Measurements from ENCODE around the gene TSPAN5. TPM values are rescaled to one million over a fixed set of nuclear protein-coding genes. Genes with fewer than 3 reads are reported as not detected.

TSPAN5 gene
- total RNA-seq, 1 donor from 2014 or later, result 61.4 TPM

GRCh38 chr4:98688411-98689290 is 30.2 kb upstream of the TSPAN5 start:
- H3K27ac ChIP-seq (ENCODE audit: low read depth, low read length), result no peak overlapping the region
- FAIRE-seq (peak; percentile 96), DNase-seq (ENCODE audit: low read depth) (peak; percentile 57)
- no peaks in the 10 kb centered on the region for H3K9me3 Mint-ChIP-seq (ENCODE audit: unreplicated experiment)
- H3K36me3 ChIP-seq (ENCODE audit: insufficient read depth, low read length), result no peaks in the 10 kb centered on the region
- no peaks in the 10 kb centered on the region for H3K36me3 Mint-ChIP-seq (ENCODE audit: low read depth, unreplicated experiment)
- H3K27me3 Mint-ChIP-seq (ENCODE audit: low read depth, unreplicated experiment), result no peaks in the 10 kb centered on the region
- H3K9ac ChIP-seq (ENCODE audit: low read length), result no peak overlapping the region
- H4K20me1 ChIP-seq (ENCODE audit: insufficient read depth, low read length), result no peaks in the 10 kb centered on the region
- peak overlapping the region; percentile 3 for H3K4me3 Mint-ChIP-seq (ENCODE audit: unreplicated experiment)
- no peaks in the 10 kb centered on the region for H3K9me3 ChIP-seq (ENCODE audit: insufficient read depth, low read depth, low read length)
- no peak overlapping the region for H2AFZ ChIP-seq (ENCODE audit: low read depth, low read length)
- no peak overlapping the region for H3K27ac Mint-ChIP-seq (ENCODE audit: unreplicated experiment)
- H3K4me1 ChIP-seq (ENCODE audit: insufficient read depth, low read length), result peaks cover 10% of the 10 kb centered on the region
- H3K4me3 ChIP-seq (ENCODE audit: insufficient read depth, low read depth, low read length), result no peak overlapping the region
- H3K4me2 ChIP-seq (ENCODE audit: low read length), result peak overlapping the region; percentile 45
- no peaks in the 10 kb centered on the region for H3K79me2 ChIP-seq (ENCODE audit: insufficient read depth, low read length)
- H3K4me1 Mint-ChIP-seq (ENCODE audit: low read depth, unreplicated experiment), result peaks cover 16% of the 10 kb centered on the region
- TF ChIP-seq, protein P1, sequence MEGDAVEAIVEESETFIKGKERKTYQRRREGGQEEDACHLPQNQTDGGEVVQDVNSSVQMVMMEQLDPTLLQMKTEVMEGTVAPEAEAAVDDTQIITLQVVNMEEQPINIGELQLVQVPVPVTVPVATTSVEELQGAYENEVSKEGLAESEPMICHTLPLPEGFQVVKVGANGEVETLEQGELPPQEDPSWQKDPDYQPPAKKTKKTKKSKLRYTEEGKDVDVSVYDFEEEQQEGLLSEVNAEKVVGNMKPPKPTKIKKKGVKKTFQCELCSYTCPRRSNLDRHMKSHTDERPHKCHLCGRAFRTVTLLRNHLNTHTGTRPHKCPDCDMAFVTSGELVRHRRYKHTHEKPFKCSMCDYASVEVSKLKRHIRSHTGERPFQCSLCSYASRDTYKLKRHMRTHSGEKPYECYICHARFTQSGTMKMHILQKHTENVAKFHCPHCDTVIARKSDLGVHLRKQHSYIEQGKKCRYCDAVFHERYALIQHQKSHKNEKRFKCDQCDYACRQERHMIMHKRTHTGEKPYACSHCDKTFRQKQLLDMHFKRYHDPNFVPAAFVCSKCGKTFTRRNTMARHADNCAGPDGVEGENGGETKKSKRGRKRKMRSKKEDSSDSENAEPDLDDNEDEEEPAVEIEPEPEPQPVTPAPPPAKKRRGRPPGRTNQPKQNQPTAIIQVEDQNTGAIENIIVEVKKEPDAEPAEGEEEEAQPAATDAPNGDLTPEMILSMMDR (IDR thresholded peaks at IDR 0.05; ENCODE audit: insufficient read depth, low read depth, low read length), result no peak
- no peak for TF ChIP-seq EZH2 (IDR thresholded peaks at IDR 0.05; ENCODE audit: insufficient read depth, low read length)
- no peaks in the 10 kb centered on the region for H3K27me3 ChIP-seq (ENCODE audit: insufficient read depth, low read length)

GRCh38 chr4:98687876-98688275 is 29.5 kb upstream of the TSPAN5 start:
- H3K27ac ChIP-seq (ENCODE audit: low read depth, low read length), result no peak overlapping the region
- H3K4me3 Mint-ChIP-seq (ENCODE audit: unreplicated experiment), result no peak overlapping the region

More at GRCh38 chr4:98687876-98688275, 29.5 kb upstream of the TSPAN5 start:
- no peak for TF ChIP-seq EZH2 (IDR thresholded peaks at IDR 0.05; ENCODE audit: insufficient read depth, low read length)
- TF ChIP-seq, protein P1 (IDR thresholded peaks at IDR 0.05; ENCODE audit: insufficient read depth, low read depth, low read length), result no peak
- no peaks in the 10 kb centered on the region for H3K27me3 Mint-ChIP-seq (ENCODE audit: low read depth, unreplicated experiment)
- no peaks in the 10 kb centered on the region for H3K36me3 Mint-ChIP-seq (ENCODE audit: low read depth, unreplicated experiment)
- no peaks in the 10 kb centered on the region for H3K9me3 Mint-ChIP-seq (ENCODE audit: unreplicated experiment)
- H3K79me2 ChIP-seq (ENCODE audit: insufficient read depth, low read length), result no peaks in the 10 kb centered on the region
- DNase-seq (ENCODE audit: low read depth) (no peak), FAIRE-seq (no peak)
- no peaks in the 10 kb centered on the region for H3K27me3 ChIP-seq (ENCODE audit: insufficient read depth, low read length)
- H3K9ac ChIP-seq (ENCODE audit: low read length), result no peak overlapping the region
- H2AFZ ChIP-seq (ENCODE audit: low read depth, low read length), result no peak overlapping the region
- H3K9me3 ChIP-seq (ENCODE audit: insufficient read depth, low read depth, low read length), result no peaks in the 10 kb centered on the region
- no peak overlapping the region for H3K4me3 ChIP-seq (ENCODE audit: insufficient read depth, low read depth, low read length)
- peaks cover 15% of the 10 kb centered on the region for H3K4me1 Mint-ChIP-seq (ENCODE audit: low read depth, unreplicated experiment)
- no peak overlapping the region for H3K4me2 ChIP-seq (ENCODE audit: low read length)
- H3K36me3 ChIP-seq (ENCODE audit: insufficient read depth, low read length), result no peaks in the 10 kb centered on the region
- no peaks in the 10 kb centered on the region for H4K20me1 ChIP-seq (ENCODE audit: insufficient read depth, low read length)
- no peak overlapping the region for H3K27ac Mint-ChIP-seq (ENCODE audit: unreplicated experiment)
- H3K4me1 ChIP-seq (ENCODE audit: insufficient read depth, low read length), result peaks cover 10% of the 10 kb centered on the region
